Muscle of leg (tissue), 11 donors: ENCODE results near the gene GRIP2. TPM values are rescaled to one million over a fixed set of nuclear protein-coding genes. Genes with fewer than 3 reads are reported as not detected.

Experiments used
- DNase-seq: peaks from one replicate; pipeline ENCODE4 v3.0.0; 2013
- H3K27ac ChIP-seq: one replicate; pipeline ENCODE4 v1.5.1; 2013; ENCODE audit warnings: mild to moderate bottlenecking, low read length, control low read depth
- H3K27me3 ChIP-seq: one replicate; pipeline ENCODE4 v1.6.1; 2013; ENCODE audit warnings: low read length; ENCODE audit not compliant: control insufficient read depth, insufficient read depth
- H3K36me3 ChIP-seq: one replicate; pipeline ENCODE4 v1.6.1; 2013; ENCODE audit warnings: low read length; ENCODE audit not compliant: control insufficient read depth, insufficient read depth
- H3K4me1 ChIP-seq: one replicate; pipeline ENCODE4 v1.6.1; 2013; ENCODE audit warnings: low read length; ENCODE audit not compliant: control insufficient read depth, insufficient read depth
- H3K4me3 ChIP-seq: one replicate; pipeline ENCODE4 v1.5.1; 2013; ENCODE audit warnings: low read length, control low read depth
- H3K9me3 ChIP-seq: replicated peaks from 2 replicates; pipeline ENCODE4 v1.6.1; 2013; ENCODE audit warnings: low read depth, low read length; ENCODE audit not compliant: control insufficient read depth
- WGBS: methylation state at CpG from one replicate; pipeline ENCODE4 v1.1.5; 2013; ENCODE audit warnings: missing lambda C conversion rate; ENCODE audit not compliant: insufficient coverage; 5-methylcytosine and 5-hydroxymethylcytosine counted together
- polyA plus RNA-seq, 8 donors: library from polyadenylated mRNA; unstranded; fragments of 120-200 nt; gene quantifications; one replicate each; pipeline versions ENCODE4 v1.2.1 to v1.2.3, GENCODE V29; 2013; ENCODE audit warnings: inconsistent platforms in 1 of 8, low replicate concordance in 1 of 8; ENCODE audit not compliant: insufficient read length in 8 of 8, insufficient read depth in 1 of 8
- total RNA-seq: library from RNA; stranded (reverse); fragments of 120-200 nt; gene quantifications from one replicate; pipeline ENCODE4 v1.2.4, GENCODE V29; 2013

Gene GRIP2
- total and polyA plus RNA-seq, 9 donors = 9.7 to 33.4 (median 19.2) TPM

DNA sequence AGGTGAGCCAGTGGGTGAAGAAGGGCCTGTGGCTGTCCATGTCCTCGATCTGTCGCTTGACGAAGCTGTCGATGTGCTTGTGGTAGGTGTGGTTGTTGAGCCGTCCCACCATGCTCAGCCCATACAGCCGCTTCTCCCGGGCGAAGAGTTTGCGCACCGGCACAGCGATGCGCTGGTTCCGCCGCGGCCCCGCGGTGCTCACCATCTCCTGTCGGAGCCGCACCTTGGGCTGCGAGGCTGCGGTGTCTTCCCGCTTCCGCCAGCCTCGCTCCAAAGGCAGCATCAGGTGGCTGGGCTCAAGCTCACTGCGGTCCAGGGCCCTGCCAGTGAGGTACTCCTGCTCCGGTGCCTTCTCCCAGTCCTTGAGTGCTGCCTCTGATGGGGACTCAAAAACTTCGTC, 34.0 kb upstream of the GRIP2 start:
- Histone ChIP-seq H3K4me1 (no peaks in the 10 kb centered on the region), H3K9me3 (no peaks in the 10 kb centered on the region), H3K36me3 (no peaks in the 10 kb centered on the region), H3K4me3 (no peak overlapping the region), H3K27me3 (peaks cover 11% of the 10 kb centered on the region), H3K27ac (no peak overlapping the region)
- no peak for DNase-seq
- 81% methylated on average over 27 of the region's 27 CpGs for WGBS

DNA sequence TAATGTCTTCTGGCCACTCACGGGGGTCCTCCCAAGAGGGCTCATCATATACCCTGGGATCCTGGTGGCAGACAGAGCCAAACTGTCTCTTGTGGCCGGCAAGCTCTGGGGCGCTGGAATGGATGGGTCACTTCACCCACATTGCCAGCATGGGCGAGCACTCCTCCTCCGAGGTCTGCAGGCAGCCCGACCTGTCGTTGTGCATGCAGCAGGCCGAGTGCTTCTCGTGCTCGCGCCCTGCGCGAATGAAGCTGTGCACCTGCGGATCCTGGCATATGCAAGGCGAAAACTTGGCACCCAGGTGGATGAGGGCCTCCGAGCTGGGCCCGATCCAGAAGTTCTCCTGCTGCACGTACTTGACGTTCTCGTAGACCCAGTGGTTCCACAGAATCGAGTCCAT, 33.6 kb upstream of the GRIP2 start:
- no peaks in the 10 kb centered on the region for H3K4me1 ChIP-seq
- 85% methylated on average over 21 of the region's 21 CpGs for WGBS
- no peak overlapping the region for H3K27ac ChIP-seq
- H3K36me3 ChIP-seq = no peaks in the 10 kb centered on the region
- H3K9me3 ChIP-seq = no peaks in the 10 kb centered on the region
- H3K4me3 ChIP-seq = no peak overlapping the region
- peaks cover 11% of the 10 kb centered on the region for H3K27me3 ChIP-seq
- no peak for DNase-seq

- WGBS = no CpG with 5 or more reads among the region's 5 CpGs
- H3K27ac ChIP-seq = no peak overlapping the region
- H3K9me3 ChIP-seq = no peaks in the 10 kb centered on the region
- H3K36me3 ChIP-seq = no peaks in the 10 kb centered on the region
- H3K4me3 ChIP-seq = no peak overlapping the region
- no peaks in the 10 kb centered on the region for H3K4me1 ChIP-seq
- peaks cover 15% of the 10 kb centered on the region for H3K27me3 ChIP-seq
- no peak for DNase-seq
Measured at GRCh38 chr3:14570864-14571263, 30.7 kb upstream of the GRIP2 start.

GRCh38 chr3:14570089-14570488, 29.9 kb upstream of the GRIP2 start:
- H3K27me3 ChIP-seq = peaks cover 19% of the 10 kb centered on the region
- WGBS = 0% methylated on average over 2 of the region's 5 CpGs
- no peaks in the 10 kb centered on the region for H3K9me3 ChIP-seq
- H3K4me3 ChIP-seq = no peak overlapping the region
- DNase-seq = no peak
- no peaks in the 10 kb centered on the region for H3K4me1 ChIP-seq
- no peak overlapping the region for H3K27ac ChIP-seq
- H3K36me3 ChIP-seq = no peaks in the 10 kb centered on the region

DNA sequence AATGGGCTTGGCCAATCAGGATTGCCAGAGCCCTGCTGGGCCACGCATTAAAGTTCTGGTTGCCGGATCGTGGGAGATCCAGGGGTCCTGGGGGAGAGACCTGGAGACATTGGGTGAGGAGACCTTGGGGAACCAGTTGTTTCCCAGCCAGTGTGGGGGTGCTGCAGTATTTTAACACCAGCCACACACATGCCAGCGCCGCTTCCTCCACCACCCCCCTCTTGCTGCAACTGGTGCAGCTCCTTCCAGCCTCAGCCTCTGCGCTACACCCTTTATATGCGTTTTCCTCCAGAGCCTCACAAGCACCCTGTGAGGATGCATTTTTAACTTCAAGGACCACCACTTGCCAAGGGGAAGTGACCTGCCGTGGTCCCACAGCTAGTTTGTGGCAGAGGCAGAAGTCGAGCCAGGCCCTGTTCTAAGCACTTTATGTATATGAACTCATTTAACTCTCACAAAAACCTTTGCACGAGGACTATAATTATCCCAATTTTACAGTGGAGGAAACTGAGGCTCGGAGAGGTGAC, 29.4 kb upstream of the GRIP2 start:
- 78% methylated on average over 6 of the region's 11 CpGs for WGBS
- H3K27me3 ChIP-seq = peaks cover 22% of the 10 kb centered on the region

GRCh38 chr3:14568269-14568668, 28.1 kb upstream of the GRIP2 start:
- no peak overlapping the region for H3K27ac ChIP-seq

More for the DNA sequence above, 29.4 kb upstream of the GRIP2 start:
- no peak for DNase-seq
- no peak overlapping the region for H3K27ac ChIP-seq
- H3K9me3 ChIP-seq = no peaks in the 10 kb centered on the region
- no peaks in the 10 kb centered on the region for H3K36me3 ChIP-seq
- no peaks in the 10 kb centered on the region for H3K4me1 ChIP-seq
- H3K4me3 ChIP-seq = no peak overlapping the region

DNA sequence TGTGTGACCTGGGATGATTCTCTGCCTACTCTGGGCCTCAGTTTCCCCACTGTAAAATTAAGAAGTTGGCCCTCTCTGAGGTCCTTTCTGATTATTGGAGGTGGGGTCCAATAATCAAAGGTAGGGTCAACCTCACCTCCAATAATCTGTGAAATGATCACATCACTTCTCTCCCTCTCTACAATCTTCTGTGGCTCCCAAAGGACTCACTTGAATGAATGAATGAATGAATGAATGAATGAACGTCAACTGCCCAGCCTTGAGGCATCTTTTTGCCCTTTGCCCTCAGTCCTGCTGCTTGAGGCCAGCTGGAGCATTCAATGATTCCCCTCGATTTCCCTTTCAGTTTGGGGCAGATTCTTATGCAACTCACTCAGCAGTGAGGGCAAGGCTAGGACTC, 26.7 kb upstream of the GRIP2 start:
- Histone ChIP-seq H3K27ac (no peak overlapping the region), H3K27me3 (peaks cover 29% of the 10 kb centered on the region), H3K4me1 (peaks cover 5% of the 10 kb centered on the region), H3K36me3 (no peaks in the 10 kb centered on the region), H3K9me3 (no peaks in the 10 kb centered on the region), H3K4me3 (no peak overlapping the region)
- 83% methylated on average over 2 of the region's 2 CpGs for WGBS
- DNase-seq = no peak

More at GRCh38 chr3:14568269-14568668, 28.1 kb upstream of the GRIP2 start:
- H3K27me3 ChIP-seq = peaks cover 26% of the 10 kb centered on the region
- DNase-seq = no peak
- no peaks in the 10 kb centered on the region for H3K36me3 ChIP-seq
- H3K4me1 ChIP-seq = peaks cover 5% of the 10 kb centered on the region
- no peaks in the 10 kb centered on the region for H3K9me3 ChIP-seq
- WGBS = no CpG with 5 or more reads among the region's 7 CpGs
- H3K4me3 ChIP-seq = no peak overlapping the region

GRCh38 chr3:14565868-14566588, 25.9 kb upstream of the GRIP2 start:
- 62% methylated on average over 10 of the region's 10 CpGs for WGBS

GRCh38 chr3:14564741-14565140, 24.6 kb upstream of the GRIP2 start:
- WGBS = 80% methylated on average over 7 of the region's 10 CpGs
- H3K27me3 ChIP-seq = peaks cover 44% of the 10 kb centered on the region
- no peaks in the 10 kb centered on the region for H3K9me3 ChIP-seq
- H3K4me1 ChIP-seq = peaks cover 5% of the 10 kb centered on the region
- no peaks in the 10 kb centered on the region for H3K36me3 ChIP-seq
- no peak for DNase-seq
- no peak overlapping the region for H3K27ac ChIP-seq
- H3K4me3 ChIP-seq = no peak overlapping the region

More at GRCh38 chr3:14565868-14566588, 25.9 kb upstream of the GRIP2 start:
- Histone ChIP-seq H3K4me1 (peaks cover 5% of the 10 kb centered on the region), H3K27me3 (peaks cover 37% of the 10 kb centered on the region), H3K27ac (no peak overlapping the region), H3K36me3 (no peaks in the 10 kb centered on the region), H3K4me3 (no peak overlapping the region), H3K9me3 (no peaks in the 10 kb centered on the region)
- no peak for DNase-seq

GRCh38 chr3:14563946-14564539, 23.9 kb upstream of the GRIP2 start:
- Histone ChIP-seq H3K4me1 (peaks cover 5% of the 10 kb centered on the region), H3K27ac (no peak overlapping the region), H3K9me3 (no peaks in the 10 kb centered on the region), H3K36me3 (no peaks in the 10 kb centered on the region), H3K27me3 (peaks cover 45% of the 10 kb centered on the region), H3K4me3 (no peak overlapping the region)
- no peak for DNase-seq
- 76% methylated on average over 14 of the region's 16 CpGs for WGBS
